ENCODE measurements around the gene FUT4.
"Not testable (repeated sequence)": the region's sequence is repeated elsewhere in the genome, so short reads cannot be mapped to it uniquely, and the experiment has no call there.

The FUT4 gene

DNA sequence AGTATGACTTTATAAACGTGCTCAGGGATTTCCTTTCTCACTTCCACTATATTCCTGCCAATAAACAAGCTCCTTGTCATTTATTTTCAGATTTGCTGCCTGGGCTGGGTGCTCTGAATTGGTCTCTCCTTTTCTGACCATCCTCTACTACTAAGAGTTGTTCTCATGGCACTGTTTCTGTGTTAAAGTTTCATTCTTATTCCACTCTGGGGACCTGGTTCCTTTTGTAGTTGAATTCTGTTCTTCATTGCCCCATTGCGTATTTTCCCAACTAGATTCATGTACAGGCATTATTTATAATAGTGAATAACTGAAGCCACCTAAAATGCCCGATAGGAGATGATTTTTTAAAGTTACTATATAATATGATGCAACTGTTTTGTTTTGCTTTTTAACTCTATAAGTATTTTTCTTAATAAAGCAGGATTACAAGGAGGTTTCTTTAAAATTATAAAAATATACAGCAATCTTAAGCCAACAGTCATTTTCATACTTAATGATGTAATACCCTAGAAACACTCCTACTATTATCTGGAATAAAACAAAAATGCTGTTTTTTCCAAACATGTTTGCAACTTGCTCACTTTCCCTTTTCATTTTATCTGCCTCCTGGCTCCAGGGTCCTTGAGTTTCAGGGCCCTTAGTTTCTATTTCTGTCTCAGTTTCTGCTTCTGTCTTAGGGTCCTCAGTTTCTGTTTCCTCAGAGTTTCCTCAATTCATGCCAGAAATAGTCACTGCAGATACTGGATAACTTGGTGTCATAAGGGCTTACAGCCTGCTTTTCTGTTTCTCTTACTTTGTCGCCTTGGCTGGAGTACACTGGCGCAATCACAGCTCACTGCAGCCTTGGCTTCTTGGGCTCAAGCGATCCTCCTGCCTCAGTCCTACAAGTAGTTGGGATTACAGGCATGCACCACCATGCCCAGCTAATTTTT is 9.8 kb upstream of the FUT4 start:
- peak; percentile 18 to 52 for DNase-seq

DNA sequence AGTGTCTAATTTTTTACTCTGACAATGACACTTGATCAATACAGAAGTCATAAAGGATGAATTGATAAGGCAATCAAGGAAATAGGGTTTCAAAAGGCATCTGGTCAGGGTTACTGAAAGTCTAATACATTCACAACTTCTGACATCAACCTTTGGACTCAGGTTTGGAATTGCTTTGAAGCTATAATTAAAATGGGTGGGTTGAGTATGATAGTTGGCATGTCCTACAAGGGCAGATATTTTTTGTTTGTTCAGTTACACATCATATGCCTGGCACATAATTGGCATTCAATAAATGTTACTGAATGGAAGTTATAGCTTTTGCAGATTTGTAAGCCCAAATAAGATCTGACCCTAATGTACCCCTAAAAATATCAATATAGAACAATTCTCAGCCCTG is 7.3 kb upstream of the FUT4 start:
- DNase-seq, result no peak

DNA sequence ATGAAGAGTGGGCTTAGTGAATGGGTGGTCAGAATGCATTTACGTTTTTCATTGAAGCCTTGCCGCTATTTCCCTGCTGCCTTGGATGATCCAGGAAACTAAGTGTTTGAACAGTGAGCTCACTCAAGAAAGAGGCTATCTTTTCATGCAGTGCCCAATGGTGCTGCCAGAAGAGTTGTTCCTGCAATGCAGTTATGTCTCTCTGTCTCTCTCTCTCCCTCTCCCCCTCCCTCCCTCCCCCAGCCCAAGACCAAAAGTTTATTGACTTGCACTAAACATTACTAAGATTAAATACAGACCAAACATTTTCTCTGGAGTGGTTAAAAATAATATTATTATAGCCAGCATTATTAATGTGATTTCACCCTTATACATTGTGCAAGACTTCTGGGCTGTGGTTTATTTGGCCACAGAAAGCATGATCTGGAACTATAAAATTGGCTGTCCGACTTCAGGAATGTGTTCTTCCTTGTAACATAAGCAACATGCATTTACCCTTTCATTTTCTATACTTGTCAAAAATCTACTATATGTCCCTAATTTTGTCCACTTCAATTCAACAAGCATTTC is 6.6 kb upstream of the FUT4 start:
- no peak for DNase-seq

DNA sequence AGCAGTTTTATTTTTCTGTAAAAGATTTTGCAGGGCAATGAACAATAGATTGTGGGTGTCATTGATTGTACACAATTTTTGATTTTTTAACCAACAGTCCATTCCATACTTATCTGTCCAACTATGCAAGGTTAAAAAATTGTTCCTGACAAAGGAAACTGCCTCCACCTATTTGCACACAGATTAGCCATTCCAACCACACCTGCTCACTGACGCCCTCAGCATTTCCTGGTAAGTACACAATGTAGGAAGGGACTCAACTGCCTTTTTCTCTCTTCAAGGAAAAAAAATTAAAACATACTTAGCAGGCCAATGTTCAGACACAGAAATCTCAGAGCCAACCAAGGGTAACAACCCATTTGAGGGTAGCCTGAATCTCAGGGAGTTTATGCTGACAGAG is 4.3 kb upstream of the FUT4 start:
- no peak for DNase-seq

DNA sequence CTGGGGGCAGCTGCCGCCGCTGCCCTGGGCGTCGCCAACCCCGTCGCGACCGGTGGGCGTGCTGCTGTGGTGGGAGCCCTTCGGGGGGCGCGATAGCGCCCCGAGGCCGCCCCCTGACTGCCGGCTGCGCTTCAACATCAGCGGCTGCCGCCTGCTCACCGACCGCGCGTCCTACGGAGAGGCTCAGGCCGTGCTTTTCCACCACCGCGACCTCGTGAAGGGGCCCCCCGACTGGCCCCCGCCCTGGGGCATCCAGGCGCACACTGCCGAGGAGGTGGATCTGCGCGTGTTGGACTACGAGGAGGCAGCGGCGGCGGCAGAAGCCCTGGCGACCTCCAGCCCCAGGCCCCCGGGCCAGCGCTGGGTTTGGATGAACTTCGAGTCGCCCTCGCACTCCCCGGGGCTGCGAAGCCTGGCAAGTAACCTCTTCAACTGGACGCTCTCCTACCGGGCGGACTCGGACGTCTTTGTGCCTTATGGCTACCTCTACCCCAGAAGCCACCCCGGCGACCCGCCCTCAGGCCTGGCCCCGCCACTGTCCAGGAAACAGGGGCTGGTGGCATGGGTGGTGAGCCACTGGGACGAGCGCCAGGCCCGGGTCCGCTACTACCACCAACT is 1.0 kb downstream of the FUT4 start:
- DNase-seq, result no peak

DNA sequence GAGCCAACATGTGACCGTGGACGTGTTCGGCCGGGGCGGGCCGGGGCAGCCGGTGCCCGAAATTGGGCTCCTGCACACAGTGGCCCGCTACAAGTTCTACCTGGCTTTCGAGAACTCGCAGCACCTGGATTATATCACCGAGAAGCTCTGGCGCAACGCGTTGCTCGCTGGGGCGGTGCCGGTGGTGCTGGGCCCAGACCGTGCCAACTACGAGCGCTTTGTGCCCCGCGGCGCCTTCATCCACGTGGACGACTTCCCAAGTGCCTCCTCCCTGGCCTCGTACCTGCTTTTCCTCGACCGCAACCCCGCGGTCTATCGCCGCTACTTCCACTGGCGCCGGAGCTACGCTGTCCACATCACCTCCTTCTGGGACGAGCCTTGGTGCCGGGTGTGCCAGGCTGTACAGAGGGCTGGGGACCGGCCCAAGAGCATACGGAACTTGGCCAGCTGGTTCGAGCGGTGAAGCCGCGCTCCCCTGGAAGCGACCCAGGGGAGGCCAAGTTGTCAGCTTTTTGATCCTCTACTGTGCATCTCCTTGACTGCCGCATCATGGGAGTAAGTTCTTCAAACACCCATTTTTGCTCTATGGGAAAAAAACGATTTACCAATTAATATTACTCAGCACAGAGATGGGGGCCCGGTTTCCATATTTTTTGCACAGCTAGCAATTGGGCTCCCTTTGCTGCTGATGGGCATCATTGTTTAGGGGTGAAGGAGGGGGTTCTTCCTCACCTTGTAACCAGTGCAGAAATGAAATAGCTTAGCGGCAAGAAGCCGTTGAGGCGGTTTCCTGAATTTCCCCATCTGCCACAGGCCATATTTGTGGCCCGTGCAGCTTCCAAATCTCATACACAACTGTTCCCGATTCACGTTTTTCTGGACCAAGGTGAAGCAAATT is 1.8 kb downstream of the FUT4 start:
- DNase-seq, result peak; percentile 46 to 50

DNA sequence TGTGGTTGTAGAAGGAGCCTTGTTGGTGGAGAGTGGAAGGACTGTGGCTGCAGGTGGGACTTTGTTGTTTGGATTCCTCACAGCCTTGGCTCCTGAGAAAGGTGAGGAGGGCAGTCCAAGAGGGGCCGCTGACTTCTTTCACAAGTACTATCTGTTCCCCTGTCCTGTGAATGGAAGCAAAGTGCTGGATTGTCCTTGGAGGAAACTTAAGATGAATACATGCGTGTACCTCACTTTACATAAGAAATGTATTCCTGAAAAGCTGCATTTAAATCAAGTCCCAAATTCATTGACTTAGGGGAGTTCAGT is 2.4 kb downstream of the FUT4 start:
- no peak for DNase-seq

DNA sequence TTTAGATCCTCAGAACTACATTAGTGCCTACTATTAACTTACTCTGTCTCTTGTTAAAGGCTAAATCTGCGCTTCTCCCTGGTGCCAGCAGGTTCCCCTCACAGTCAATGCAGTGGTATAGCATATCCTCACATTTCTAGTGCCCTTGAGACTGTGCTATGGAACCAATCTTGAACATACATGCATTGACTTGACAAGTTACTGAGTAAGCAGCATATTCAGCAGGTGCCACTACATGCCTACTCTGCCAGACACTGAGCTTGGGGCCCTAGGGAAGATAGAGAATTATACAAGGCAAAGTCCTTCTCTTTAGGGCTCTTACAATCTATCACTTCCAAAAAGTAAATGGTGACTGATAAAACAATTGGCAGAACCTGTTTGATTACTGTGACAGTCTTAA is 3.2 kb downstream of the FUT4 start:
- peak; percentile 34 to 42 for DNase-seq

DNA sequence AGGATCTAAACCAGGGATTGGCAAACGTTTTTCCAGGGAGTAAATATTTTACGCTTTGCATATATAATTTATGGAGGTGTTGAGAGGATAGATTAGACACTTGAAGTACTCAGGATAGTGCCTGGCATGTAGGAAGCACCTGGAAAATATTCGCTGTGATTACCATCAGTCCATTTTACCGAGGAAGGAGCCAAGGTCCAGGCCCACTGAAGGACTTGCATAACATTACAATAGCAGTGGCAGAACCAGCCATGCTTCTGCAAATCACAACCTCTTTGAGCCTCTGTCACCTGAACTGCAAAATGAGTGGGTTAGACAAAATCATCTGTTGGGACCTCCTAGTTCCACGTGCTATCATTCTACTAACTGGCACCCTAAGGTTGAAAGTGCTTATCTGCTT is 5.4 kb downstream of the FUT4 start:
- DNase-seq, result no peak

DNA sequence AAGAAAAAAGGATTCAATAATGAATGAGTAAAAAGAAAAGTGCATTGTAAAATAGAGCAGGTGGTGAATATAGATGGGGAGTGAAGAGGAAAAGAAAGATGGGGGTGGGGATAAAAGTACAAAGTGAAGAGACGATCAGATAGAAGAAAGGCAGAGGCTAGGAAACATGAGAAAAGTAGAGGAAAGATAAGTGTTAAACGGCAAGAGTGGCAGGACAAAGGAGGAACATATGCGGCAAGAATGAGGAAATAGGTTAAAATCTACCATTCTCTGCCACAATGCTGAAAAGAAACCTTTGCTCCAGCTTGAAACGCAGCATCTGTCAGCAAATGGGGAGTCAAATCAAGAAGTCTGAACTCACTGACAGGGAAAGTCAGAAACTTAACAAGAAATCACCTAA is 6.8 kb downstream of the FUT4 start:
- DNase-seq, result peak; percentile 61 to 65

DNA sequence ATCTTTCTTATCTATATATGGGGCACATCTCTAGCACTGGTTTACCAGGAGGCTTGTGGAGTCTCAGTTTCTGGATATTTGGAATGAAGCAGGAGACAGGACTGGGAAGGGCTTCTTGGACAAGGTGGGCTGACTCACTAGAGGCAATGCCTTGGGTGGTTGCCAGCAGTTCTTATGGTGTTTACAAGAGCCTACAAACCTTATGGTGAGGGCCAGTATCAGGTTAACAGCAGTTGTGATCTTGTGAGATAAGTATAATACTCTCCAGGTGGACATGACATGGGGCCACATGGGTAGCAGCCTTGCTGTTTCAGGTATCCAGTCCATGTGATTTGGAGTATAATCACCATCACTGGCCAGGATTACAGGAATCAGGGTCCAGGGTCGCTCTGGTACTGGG is 10.2 kb downstream of the FUT4 start:
- no peak for DNase-seq

DNA sequence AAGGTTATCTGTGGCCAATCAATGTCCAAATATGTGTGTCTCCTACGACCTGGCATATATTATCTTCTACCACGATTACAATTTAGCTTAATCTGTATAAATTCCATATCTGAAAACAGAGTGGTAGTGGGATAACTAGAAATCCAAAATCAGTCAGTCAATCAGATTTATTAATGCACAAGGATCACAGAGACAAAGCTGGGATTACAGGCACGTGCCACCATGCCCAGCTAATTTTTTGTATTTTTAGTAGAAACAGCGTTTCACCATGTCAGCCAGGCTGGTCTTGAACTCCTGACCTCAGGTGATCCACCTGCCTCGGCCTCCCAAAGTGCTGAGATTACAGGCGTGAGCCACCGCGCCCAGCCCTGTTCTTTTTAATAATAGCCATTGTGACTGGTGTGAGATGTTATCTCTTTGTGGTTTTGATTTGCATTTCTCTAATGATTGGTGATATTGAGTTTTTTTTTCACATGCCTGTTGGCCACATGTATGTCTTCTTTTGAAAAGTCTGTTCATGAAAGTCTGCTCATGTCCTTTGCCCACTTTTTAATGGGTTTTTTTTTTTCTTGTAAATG is 12.1 kb downstream of the FUT4 start:
- DNase-seq, result not testable (repeated sequence)

DNA sequence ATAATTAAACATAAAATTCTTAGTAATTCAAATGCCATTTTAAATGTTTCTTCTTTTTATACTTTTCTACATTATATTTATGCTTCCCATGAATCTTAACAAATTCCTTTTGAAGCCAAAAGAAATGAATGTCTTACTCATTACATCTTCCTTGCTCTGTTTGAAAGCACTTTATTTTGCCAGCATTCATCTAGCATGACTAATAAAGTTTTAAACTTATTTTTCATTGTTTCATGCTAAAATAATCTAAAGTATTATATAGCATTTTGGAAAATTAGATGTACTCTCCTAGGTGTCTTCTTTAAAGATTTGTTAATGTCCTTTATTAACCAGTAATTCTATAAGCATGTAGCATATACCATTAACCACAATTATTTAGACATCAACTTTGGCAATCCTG is 13.7 kb downstream of the FUT4 start:
- DNase-seq, result no peak

DNA sequence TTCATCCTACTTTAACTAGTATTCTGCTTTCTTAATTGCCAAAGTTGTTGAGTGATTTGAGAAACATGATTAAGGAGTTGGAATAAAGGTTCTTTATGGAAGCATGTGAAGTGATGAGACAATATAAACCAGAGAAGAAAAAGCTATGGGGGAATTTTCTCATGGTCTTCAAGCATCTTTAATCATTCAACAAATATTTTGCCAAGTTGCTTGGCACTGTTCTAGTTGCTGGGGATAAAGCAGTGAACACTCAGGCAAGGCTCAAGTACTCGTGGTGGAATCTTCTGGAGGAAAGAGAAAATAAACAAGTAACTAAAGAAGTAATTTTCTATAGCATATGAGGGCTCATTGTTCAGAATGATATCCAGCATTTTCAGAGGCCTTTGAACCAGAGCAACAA is 14.3 kb downstream of the FUT4 start:
- DNase-seq, result no peak

DNA sequence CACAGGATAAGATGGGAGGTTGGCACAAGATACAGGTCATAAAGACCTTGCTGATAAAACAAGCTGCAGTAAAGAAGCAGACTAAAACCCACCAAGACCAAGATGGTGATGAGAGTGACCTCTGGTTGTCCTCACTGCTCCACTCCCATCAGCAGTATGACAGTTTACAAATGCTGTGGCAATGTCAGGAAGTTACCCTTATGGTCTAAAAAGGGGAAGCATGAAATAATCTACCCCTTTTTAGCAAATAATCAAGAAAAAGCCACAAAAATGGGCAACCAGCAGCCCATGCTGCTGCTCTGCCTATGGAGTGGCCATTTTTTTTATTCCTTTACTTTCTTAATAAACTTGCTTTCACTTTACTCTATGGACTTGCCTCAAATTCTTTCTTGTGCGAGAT is 14.7 kb downstream of the FUT4 start:
- peak; percentile 79 to 81 for DNase-seq

DNA sequence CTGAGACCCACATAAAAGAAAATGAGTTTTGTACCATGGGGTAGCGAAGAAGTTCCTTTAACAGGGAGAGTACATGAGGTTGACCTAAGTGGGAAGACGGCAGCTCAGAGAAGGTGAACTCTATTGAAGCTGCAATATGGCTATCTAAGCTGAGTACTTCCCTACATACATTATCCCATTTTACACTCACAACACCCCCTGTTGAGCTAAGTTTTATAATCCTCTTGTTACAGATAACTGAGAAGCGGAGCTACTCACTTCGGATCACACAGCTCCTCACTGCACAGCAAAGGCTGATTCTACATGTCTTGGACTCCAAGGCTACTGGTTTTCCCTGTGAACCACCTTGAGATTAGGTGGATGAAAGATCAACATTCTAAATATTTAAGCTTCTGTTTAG is 15.2 kb downstream of the FUT4 start:
- no peak for DNase-seq

DNA sequence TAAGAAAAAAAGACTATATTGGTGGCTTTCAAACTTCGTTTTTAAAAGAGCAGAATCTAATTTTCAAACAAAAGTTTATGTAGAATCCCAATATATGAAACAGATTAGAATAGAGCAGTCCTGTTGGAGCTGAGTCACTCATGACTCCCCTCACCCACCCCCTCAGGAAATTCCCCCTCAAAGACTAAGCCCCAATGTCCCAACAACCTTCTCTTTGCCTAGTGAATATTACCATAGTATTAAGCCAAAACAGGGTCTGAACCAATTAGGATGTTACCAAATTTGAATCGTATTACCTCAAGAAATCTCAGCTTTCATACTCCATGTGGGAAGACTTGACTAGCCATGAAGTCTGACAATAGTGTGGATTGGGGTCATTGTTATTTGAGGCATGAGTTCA is 15.6 kb downstream of the FUT4 start:
- DNase-seq, result no peak

DNA sequence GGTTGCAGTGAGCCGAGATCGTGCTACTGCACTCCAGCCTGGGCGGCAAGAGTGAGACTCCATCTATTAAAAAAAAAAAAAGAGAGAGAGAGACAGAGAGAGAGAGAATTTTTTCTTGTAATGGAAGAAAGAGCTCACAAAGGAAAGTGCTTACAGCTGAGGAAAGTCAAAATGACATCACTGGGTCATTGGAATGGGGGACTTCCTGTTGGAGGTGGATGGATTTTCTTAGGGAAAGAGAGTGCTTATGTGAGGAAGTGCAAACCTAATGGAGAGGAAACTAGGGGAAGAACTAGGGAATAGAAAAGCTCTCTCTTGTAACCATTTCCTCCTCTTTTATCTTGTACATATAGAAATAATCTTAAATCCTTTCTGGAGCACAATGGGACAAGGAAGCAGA is 17.1 kb downstream of the FUT4 start:
- no peak for DNase-seq

DNA sequence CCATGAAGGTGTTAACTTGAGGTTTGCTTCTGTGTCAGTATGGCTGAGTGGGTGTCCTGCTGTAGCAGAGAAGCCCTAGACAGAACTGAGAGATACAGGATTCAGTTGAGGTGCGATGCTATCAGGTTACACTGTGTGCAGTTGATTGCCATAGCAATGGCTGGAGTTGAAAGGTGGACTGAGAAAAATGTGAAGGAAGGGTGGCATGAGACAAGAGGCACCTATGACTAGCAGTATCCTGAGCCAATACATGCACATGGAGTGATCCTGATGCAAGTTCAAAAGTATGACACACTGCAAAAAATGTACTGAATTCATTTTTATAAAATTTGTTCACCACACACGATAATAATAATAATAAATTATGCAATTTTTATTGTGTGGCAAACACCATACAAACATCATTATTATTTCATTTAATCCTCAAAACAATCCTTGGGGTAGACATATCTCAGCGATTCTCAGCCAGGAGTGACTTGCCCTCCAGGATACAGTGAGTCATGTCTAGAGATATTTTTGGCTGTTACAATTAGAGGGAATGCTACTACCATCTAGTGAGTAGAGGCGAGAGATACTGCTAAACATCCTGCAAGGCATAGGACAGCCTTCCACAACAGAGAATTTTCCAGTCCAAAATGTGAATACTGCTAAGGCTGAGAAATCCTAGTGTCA is 19.6 kb downstream of the FUT4 start:
- DNase-seq, result peak; percentile 25 to 42

DNA sequence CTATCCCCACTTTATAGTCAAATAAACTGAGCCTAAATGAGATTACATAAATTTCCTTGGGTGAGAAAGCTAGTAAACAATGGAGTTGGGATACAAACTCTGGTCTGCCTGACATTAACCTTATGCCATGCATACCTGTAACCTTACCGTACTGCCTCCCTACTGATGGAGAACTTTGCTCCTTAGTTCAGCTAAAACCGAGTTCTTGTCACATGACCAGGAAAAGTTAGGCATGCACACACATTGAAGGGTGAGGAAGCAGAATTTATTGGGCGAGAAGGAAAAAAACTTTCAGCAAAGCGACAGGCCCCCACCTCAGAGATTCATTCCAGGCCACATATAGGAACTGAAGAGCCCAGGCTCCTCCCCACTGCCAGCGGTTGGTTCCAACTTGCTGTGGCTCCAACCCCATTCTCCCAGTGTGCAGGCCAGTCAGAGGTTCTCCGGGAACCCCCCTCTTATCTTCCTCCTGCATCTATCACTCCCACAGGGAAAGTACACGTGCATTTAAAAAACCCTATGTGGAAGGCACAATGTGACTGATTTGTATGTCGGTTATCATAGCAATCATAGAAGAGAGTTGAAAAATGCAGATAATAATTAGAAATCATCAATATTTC is 20.2 kb downstream of the FUT4 start:
- DNase-seq, result no peak

DNA sequence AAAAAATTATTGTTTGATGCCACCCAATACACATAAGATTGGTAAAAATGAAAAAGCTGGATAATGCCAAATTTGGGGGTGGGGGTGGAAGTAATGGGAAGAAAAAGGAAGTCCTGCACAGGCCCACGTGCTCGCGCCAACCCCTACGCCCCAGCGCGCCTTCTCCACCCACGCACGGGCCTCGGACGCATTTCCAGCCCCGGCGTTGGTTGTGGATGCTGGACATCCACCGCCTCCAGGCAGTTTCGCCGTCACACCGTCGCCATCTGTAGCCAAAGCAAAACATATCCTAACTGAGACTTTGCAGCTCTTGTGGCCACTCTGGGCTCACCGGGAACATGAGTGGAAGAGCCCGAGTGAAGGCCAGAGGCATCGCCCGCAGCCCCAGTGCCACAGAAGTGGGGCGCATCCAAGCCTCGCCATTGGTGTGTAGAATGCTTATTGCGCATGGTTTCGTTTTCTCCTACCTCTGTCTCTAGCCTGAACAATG is 23.5 kb downstream of the FUT4 start, which contains the start of gene PIWIL4:
Gene PIWIL4, plus strand, starts transcription at position 188 of the 490 bp plus-strand sequence. Its CDS starts 151 bp downstream, at position 339.
- DNase-seq, result no peak

DNA sequence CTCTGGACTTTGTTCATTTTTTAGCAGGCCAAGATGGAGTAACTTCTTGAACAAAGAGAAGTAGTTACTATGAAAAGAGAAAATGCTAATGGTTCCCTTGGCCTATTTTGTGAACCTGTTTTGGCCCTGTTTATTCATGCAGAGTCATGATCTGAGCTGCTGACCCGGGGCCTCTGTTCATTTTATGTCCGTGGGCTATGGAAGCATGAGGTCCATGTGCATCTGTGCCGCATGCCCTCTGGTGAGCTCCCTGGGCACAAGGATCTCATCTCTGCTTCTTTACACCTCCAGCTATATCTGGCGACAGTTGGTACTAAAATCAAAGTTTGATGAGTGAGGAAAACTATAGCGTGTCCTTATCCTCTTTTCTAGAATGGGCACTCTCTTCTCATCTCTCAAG is 24.5 kb downstream of the FUT4 start:
- DNase-seq, result no peak
